ENCODE results near the gene HHATL.

The HHATL gene

GRCh38 chr3:42649006-42649405 is 53.6 kb downstream of the HHATL start:
- DNase-seq = no peak

DNA sequence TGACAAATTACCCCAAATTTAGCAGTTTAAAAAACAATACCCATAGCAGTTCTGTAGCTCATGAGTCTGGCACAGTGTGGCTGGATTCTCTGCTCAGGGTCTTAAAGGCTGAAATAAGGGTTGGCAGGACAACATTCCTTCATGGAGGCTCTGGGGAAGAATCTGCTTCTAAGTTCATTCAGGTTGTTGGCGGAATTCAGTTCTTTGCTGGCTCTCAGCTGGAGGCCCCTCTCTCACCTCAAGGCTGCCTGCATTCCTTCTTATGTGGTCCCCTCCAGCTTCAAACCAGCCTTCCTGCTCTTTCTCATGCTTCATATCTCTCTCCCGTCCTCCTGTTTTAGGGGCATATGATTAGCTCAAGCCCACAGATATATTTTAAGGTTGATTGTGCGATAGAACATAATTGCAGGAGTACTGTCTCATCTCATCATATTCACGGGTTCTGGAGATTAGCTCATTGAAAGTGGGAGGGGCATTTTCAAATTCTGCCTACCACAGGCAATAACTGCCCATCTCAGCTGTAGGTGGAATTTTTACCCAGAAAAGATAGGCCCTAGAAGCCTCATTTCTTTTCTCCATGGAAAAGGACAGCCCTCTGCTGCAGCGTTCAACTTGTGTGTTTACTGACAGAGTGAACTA is 54.7 kb downstream of the HHATL start:
- DNase-seq = no peak

Measured in NCI-H2081 treated with DMSO at 0.1 percent for 48 hours (cell line).